Measurements from ENCODE around the gene AGBL1.

Gene AGBL1

DNA sequence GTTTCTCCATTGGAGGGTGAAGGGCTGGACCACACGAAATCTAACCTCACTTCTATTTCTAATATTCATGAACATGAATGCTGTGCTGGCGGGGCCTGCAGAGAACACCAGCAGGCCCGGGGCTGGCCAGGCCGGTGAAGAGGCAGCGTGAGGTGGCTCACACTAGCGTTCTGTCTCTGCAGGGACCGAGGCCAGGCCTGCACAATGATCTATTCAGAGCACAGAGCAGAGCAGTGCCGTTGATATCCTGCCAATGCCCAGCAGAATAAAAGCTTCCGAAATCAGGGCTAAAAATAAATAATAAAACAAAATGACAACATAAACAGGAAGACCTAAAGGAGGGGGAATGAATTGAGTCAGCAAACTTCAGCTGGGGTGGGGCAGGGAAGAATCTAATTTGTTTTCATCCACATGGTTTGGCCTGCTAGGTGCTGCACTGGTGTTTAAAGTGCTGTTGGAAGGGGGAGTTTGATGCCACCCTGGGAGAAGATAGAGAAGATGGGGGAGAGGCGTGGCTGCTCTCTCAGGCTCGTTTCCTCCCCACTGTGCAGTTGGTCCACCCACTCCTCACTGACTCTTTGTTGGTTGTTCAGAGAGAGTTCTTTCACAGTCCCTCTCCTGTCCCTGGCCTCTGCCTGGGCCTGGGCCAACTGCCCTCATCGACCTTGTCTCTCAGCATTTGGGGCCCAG is 837.1 kb downstream of the AGBL1 start:
- TF ChIP-seq, protein P1, sequence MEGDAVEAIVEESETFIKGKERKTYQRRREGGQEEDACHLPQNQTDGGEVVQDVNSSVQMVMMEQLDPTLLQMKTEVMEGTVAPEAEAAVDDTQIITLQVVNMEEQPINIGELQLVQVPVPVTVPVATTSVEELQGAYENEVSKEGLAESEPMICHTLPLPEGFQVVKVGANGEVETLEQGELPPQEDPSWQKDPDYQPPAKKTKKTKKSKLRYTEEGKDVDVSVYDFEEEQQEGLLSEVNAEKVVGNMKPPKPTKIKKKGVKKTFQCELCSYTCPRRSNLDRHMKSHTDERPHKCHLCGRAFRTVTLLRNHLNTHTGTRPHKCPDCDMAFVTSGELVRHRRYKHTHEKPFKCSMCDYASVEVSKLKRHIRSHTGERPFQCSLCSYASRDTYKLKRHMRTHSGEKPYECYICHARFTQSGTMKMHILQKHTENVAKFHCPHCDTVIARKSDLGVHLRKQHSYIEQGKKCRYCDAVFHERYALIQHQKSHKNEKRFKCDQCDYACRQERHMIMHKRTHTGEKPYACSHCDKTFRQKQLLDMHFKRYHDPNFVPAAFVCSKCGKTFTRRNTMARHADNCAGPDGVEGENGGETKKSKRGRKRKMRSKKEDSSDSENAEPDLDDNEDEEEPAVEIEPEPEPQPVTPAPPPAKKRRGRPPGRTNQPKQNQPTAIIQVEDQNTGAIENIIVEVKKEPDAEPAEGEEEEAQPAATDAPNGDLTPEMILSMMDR (IDR thresholded peaks at IDR 0.05; ENCODE audit: low read depth, low read length) = no peak
- H3K4me3 ChIP-seq (replicated peaks in 1 of 2; ENCODE audit: low read depth in 2 of 2, low read length in 2 of 2) = no peak overlapping the region
- no peak for DNase-seq (ENCODE audit: low read depth in 2 of 2)

DNA sequence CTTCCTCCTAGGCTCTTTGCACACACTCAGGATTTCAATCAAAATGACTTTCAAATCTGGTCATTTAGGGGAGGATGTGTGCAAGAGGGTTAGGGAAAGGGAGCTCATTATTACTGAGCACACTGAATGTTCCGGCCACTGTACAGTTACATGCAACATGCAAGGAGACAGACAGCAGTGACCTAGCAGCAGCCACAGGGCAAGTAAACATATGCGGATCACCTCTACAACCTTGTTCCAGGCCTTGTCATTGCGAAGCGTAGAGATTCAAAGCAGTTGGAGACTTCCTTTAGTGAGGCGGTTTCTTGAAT is 837.6 kb downstream of the AGBL1 start:
- no peak for DNase-seq (ENCODE audit: low read depth in 2 of 2)
- H3K4me3 ChIP-seq (replicated peaks in 1 of 2; ENCODE audit: low read depth in 2 of 2, low read length in 2 of 2) = no peak overlapping the region
- TF ChIP-seq, protein P1 (IDR thresholded peaks at IDR 0.05; ENCODE audit: low read depth, low read length) = no peak

DNA sequence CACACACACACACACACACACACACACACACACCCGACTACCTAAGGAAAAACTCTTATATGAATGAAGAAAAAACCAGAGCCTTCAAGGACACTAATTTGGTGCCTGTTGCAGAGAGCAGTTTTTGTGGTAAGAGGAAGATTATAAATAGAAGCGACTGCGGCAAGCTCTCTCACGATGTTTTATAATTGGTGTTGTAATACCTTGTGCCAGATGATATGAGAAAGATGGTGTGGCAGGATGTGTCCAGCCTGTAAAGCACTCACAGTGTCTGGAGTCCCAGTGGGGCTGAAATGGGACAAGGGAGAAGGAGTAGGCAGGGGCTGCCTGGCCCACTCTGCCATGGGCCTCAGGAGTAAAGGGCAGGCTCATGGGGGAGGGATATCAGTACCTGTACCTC is 839.9 kb downstream of the AGBL1 start:
- no peak for DNase-seq (ENCODE audit: low read depth in 2 of 2)
- H3K4me3 ChIP-seq (replicated peaks in 1 of 2; ENCODE audit: low read depth in 2 of 2, low read length in 2 of 2) = no peak overlapping the region

DNA sequence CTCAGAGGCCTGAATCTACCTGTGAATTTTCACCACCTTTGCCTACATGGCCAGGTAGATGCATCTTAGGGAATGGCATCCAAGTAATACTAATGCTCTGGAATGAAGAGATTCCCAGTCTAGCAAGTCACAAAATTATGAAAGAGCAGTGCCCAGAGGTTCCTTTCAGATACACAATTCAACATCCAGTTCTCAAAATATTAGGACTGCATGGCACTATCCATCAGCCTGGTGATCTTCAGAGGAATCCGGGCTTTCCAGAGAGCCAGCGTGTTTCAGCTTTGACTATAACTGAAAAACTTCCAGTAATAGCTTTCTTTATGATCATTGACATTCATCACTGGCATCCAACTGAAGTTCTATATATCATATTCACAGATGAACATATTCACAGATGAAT is 849.8 kb downstream of the AGBL1 start:
- DNase-seq (ENCODE audit: low read depth in 2 of 2) = no peak
- TF ChIP-seq, protein P1 (IDR thresholded peaks at IDR 0.05; ENCODE audit: low read depth, low read length) = no peak
- H3K4me3 ChIP-seq (replicated peaks in 1 of 2; ENCODE audit: low read depth in 2 of 2, low read length in 2 of 2) = no peak overlapping the region

More for the DNA sequence above, 839.9 kb downstream of the AGBL1 start:
- TF ChIP-seq, protein P1 (IDR thresholded peaks at IDR 0.05; ENCODE audit: low read depth, low read length) = no peak

DNA sequence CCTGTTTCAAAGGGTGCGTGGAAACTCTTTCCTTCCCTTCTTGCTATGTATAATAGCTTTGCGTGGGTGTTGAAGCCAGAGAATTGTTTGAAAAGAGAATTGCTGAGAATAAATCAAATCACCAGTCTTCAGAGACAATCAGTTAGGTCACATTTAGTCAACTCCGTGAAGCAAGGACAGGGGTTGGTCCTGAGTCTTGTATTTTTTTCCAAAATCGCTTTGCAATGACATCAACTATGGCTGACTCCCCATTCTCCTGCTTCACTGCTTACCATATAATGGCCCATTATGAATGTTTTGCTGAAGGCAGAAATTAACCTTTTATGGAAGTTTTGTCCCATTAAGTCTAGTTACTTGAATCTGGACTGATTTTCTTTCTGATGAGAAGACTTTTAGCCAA is 852.8 kb downstream of the AGBL1 start:
- TF ChIP-seq, protein P1 (IDR thresholded peaks at IDR 0.05; ENCODE audit: low read depth, low read length) = no peak
- DNase-seq (ENCODE audit: low read depth in 2 of 2) = no peak
- no peak overlapping the region for H3K4me3 ChIP-seq (replicated peaks in 1 of 2; ENCODE audit: low read depth in 2 of 2, low read length in 2 of 2)

DNA sequence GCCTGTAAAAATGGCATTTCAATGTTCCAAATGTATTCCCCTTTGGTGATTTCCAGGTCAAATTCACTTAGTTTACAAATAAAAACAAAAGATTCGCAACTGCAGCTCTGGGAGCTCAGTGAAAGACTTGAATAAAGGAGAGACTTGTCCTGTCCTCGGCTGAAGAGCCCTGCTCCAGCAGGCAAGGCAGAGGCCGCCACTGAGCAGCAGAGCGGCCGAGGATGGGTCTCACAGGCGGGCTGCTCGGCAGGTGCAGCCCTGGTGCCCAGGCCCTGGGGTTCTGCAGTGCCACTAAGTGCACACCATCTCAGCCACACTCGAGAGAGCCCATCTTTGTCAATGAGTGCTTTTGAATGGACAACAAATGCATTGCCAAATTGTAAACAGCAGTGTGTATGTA is 856.2 kb downstream of the AGBL1 start:
- DNase-seq (ENCODE audit: low read depth in 2 of 2) = no peak
- no peak overlapping the region for H3K4me3 ChIP-seq (replicated peaks in 1 of 2; ENCODE audit: low read depth in 2 of 2, low read length in 2 of 2)
- TF ChIP-seq, protein P1 (IDR thresholded peaks at IDR 0.05; ENCODE audit: low read depth, low read length) = no peak

DNA sequence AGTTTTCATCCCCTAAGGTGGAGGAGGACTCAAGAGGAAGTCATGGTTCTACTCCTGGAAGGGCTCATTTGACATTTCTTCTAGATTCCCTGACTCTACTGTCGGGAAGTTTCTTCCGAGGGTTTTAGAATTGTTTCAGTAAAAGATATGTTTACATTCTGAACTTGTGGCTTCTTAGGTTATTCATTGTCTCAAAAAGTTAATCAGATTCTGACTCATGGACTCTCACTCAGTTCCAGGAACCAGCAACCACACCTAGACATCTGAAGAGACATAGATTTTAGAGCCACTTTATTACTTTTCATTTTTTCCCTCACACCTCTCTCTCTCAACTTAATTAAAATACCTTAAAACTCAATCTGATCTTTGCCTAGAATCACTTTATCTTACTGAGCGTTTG is 862.6 kb downstream of the AGBL1 start:
- TF ChIP-seq, protein P1 (IDR thresholded peaks at IDR 0.05; ENCODE audit: low read depth, low read length) = no peak

More for the DNA sequence above, 862.6 kb downstream of the AGBL1 start:
- H3K4me3 ChIP-seq (replicated peaks in 1 of 2; ENCODE audit: low read depth in 2 of 2, low read length in 2 of 2) = no peak overlapping the region
- DNase-seq (ENCODE audit: low read depth in 2 of 2) = peak in 1 of 2 donors; percentile 13
